Activated T-helper 17 cell treated with anti-CD3 and anti-CD28 coated beads, Interleukin-2, amount 50 U/mL, for 72 hours (primary cell): Measurements from ENCODE around the gene RPS2. TPM values are rescaled to one million over a fixed set of nuclear protein-coding genes. Genes with fewer than 3 reads are reported as not detected.

Source experiments
- total RNA-seq, 2 donors: library from RNA; stranded (reverse); gene quantifications; one replicate each; pipeline ENCODE4 v1.2.3, GENCODE V29; 2022

Gene RPS2
- total RNA-seq, 2 donors from 2014 or later = 4,570 to 4,579 TPM

Other genes with a start within 250 kb of the RPS2 start
- 10 to 100 TPM; 39.3 to 39.9 TPM for gene NME3, start 193.3 kb downstream of the RPS2 start, total RNA-seq
- gene EME2, start 192.0 kb downstream of the RPS2 start, total RNA-seq = 10 to 100 TPM; 37.6 to 39.6 TPM
- gene MRPS34, start 191.7 kb downstream of the RPS2 start, total RNA-seq = 100 to 1,000 TPM in 1 of 2 donors, 10 to 100 TPM in 1; 80.8 to 190 TPM
- 10 to 100 TPM; 20.3 to 21.1 TPM for gene SPSB3, start 182.3 kb downstream of the RPS2 start, total RNA-seq
- 10 to 100 TPM; 32.6 to 58.8 TPM for gene NUBP2, start 181.9 kb downstream of the RPS2 start, total RNA-seq
- gene IGFALS, start 171.1 kb downstream of the RPS2 start, total RNA-seq = under 1 TPM; 0.13 to 0.15 TPM
- gene HAGH, start 138.0 kb downstream of the RPS2 start, total RNA-seq = 10 to 100 TPM; 40.9 to 42.0 TPM
- gene FAHD1, start 137.6 kb downstream of the RPS2 start, total RNA-seq = 10 to 100 TPM; 19.2 to 19.3 TPM
- under 1 TPM in 1 of 2 donors, not detected in 1; 0.79 TPM for gene MEIOB, start 92.7 kb downstream of the RPS2 start, total RNA-seq
- gene HS3ST6, start 46.4 kb downstream of the RPS2 start, total RNA-seq = not detected
- 10 to 100 TPM; 31.5 to 34.3 TPM for gene MSRB1, start 21.6 kb downstream of the RPS2 start, total RNA-seq
- gene RPL3L, start 10.1 kb downstream of the RPS2 start, total RNA-seq = under 1 TPM in 1 of 2 donors, not detected in 1; 0.37 TPM
- gene NDUFB10, start 5.3 kb downstream of the RPS2 start, total RNA-seq = 100 to 1,000 TPM in 1 of 2 donors, 10 to 100 TPM in 1; 65.3 to 122 TPM
- under 1 TPM in 1 of 2 donors, not detected in 1; 0.32 TPM for gene RNF151, start 2.0 kb upstream of the RPS2 start, total RNA-seq
- 10 to 100 TPM; 23.0 to 37.3 TPM for gene TBL3, start 7.2 kb upstream of the RPS2 start, total RNA-seq
- 1 to 10 TPM in 1 of 2 donors, not detected in 1; 1.0 TPM for gene NOXO1, start 16.6 kb upstream of the RPS2 start, total RNA-seq
- 10 to 100 TPM; 12.4 to 28.5 TPM for gene GFER, start 19.4 kb upstream of the RPS2 start, total RNA-seq
- gene SYNGR3, start 25.1 kb upstream of the RPS2 start, total RNA-seq = 1 to 10 TPM; 5.9 to 7.9 TPM
- gene ZNF598, start 45.0 kb upstream of the RPS2 start, total RNA-seq = 10 to 100 TPM; 41.2 to 79.6 TPM
- 1 to 10 TPM in 1 of 2 donors, not detected in 1; 2.8 TPM for gene NPW, start 55.0 kb upstream of the RPS2 start, total RNA-seq
- 1 to 10 TPM in 1 of 2 donors, under 1 TPM in 1; 0.21 to 2.9 TPM for gene NHERF2, start 62.1 kb upstream of the RPS2 start, total RNA-seq
- 10 to 100 TPM; 13.2 to 37.6 TPM for gene NTHL1, start 83.0 kb upstream of the RPS2 start, total RNA-seq
- 10 to 100 TPM; 79.3 to 83.7 TPM for gene TSC2, start 83.2 kb upstream of the RPS2 start, total RNA-seq
- gene PKD1, start 171.1 kb upstream of the RPS2 start, total RNA-seq = 100 to 1,000 TPM in 1 of 2 donors, 10 to 100 TPM in 1; 71.8 to 122 TPM
- gene RAB26, start 183.8 kb upstream of the RPS2 start, total RNA-seq = under 1 TPM; 0.28 to 0.34 TPM
- 10 to 100 TPM; 49.8 to 80.1 TPM for gene TRAF7, start 191.0 kb upstream of the RPS2 start, total RNA-seq
- 1 to 10 TPM in 1 of 2 donors, under 1 TPM in 1; 0.78 to 6.6 TPM for gene CASKIN1, start 231.8 kb upstream of the RPS2 start, total RNA-seq
- 10 to 100 TPM; 33.4 to 48.8 TPM for gene MLST8, start 240.6 kb upstream of the RPS2 start, total RNA-seq
- 1 to 10 TPM; 6.9 to 8.9 TPM for gene BRICD5, start 246.0 kb upstream of the RPS2 start, total RNA-seq